HG02938 (cell line): ENCODE results near the gene TEX38.

Source experiments
- ATAC-seq: cut with Tn5 transposase; IDR thresholded peaks from one replicate; pipeline ENCODE4 v1.9.1; 2021; ENCODE audit warnings: mild to moderate bottlenecking, moderate library complexity; ENCODE audit not compliant: unreplicated experiment

The TEX38 gene

GRCh38 chr1:46721204-46721603 is 49.5 kb downstream of the TEX38 start:
- ATAC-seq, result no peak

DNA sequence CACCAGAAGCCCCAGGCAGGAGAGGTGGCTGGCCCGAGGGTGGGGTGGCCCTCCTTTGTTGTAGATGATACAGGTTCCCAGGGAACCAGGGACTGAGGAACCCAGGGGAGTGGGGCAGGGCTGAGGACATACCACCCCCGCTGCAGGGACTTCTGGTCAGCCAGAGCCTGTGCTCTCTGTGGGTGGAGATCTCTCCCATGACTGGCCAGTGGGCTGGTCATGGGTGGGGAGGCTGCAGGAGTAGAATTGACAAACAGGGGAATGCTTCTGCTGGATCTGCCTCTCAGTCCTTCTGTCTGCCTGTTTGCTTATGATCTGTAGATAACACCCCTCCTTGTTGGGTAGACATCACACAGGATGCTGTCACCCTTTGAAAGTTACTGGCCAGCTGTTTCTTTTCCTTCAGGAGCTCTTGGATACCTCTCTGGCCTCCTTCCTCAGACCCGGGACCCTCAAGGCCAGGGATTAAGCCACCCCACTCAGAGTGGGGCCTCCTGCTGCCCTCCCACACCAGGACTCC is 50.1 kb downstream of the TEX38 start:
- no peak for ATAC-seq
